Measurements from ENCODE around the gene RAB6B. TPM values are rescaled to one million over a fixed set of nuclear protein-coding genes. Genes with fewer than 3 reads are reported as not detected.
A peak's percentile ranks its signal among the peaks of the same experiment; 100 is the strongest.
"Not testable (repeated sequence)": the region's sequence is repeated elsewhere in the genome, so short reads cannot be mapped to it uniquely, and the experiment has no call there.

The RAB6B gene
- total RNA-seq, 4 donors from 2014 or later: 0.30 to 1.1 (median 0.65) TPM

DNA sequence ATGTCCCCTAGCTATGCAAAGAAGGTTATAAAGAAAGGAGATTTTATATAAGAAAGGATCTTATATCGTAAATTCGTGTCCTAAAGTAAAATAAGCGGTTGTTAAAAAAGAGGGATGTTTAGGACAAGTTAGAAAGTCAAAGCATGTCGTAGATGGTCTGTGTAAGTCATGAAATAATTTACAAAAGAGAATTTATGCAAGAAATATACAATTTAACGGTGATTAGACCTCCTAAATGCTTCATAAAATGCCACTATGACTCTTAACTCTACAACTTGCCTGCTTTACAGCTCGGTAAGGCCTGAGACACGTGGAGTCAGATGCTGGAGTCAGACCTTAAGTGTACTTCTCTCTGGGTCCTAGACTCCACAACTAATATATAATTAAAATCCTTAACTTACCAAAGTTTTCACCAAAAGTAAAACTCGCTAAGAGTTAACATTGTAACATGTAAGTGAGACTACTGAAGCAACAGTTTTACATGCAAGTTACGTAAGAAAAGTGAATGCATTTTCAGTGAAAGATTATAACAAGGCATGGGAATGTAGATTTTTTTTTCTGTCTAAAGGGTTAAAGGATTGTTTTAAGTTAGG is 103.4 kb downstream of the RAB6B start:
- TF ChIP-seq, protein P1, sequence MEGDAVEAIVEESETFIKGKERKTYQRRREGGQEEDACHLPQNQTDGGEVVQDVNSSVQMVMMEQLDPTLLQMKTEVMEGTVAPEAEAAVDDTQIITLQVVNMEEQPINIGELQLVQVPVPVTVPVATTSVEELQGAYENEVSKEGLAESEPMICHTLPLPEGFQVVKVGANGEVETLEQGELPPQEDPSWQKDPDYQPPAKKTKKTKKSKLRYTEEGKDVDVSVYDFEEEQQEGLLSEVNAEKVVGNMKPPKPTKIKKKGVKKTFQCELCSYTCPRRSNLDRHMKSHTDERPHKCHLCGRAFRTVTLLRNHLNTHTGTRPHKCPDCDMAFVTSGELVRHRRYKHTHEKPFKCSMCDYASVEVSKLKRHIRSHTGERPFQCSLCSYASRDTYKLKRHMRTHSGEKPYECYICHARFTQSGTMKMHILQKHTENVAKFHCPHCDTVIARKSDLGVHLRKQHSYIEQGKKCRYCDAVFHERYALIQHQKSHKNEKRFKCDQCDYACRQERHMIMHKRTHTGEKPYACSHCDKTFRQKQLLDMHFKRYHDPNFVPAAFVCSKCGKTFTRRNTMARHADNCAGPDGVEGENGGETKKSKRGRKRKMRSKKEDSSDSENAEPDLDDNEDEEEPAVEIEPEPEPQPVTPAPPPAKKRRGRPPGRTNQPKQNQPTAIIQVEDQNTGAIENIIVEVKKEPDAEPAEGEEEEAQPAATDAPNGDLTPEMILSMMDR (IDR thresholded peaks at IDR 0.05): no peak
- no peak for TF ChIP-seq POLR2A (IDR thresholded peaks at IDR 0.05)
- intact Hi-C loops (cut with DNase I; ENCODE audit: low total_unique reads): no loop called here
- 61 to 65% methylated on average over 9 of the region's 9 CpGs for WGBS, 2 donors
- no peak for DNase-seq (ENCODE audit: low spot score in 2 of 2)
- no peak overlapping the region for H3K4me3 ChIP-seq (ENCODE audit: low read depth, poor library complexity, severe bottlenecking)

DNA sequence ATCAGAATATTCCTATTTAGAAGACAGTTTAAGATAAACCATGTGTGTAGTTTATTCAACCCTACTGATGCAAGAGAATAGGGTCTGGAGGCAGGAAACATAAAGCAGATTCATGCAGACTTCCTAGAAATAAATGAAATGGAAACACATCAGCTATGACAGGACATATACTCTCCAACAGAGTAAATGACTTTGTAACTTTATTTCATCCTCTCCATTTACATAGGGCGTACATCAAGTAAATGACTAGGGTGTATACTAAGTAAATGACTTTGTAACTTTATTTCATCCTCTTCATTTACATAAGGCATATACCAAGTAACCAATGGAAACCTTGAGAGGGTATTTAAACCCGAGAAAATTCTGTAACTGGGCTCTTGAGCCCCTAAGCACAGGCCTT is 107.7 kb downstream of the RAB6B start:
- 75 to 81% methylated on average over 2 of the region's 2 CpGs for WGBS, 2 donors
- DNase-seq (ENCODE audit: low spot score in 2 of 2): no peak
- TF ChIP-seq, protein P1 (IDR thresholded peaks at IDR 0.05): no peak
- TF ChIP-seq POLR2A (IDR thresholded peaks at IDR 0.05): no peak

DNA sequence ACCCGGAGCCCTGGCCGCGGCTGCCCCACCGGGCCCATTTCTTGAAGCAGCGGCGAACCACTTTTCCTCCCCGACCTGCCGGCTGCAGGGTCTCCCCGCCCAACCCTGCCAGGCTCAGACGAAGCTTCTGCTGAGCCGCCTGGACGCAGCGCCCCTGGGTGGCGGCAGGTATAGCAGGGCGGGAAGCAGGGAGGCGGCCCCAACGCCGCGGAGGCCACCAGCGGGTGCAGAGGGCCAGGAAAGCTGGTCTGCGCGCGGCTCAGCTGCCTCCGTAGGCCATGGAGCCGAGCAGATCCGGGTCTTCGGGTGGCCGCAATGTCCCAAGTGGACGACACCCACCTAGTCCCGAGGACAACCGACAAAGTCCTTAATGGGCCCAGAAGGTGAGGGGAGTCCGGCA is 111.9 kb downstream of the RAB6B start:
- H3K4me3 ChIP-seq (ENCODE audit: low read depth, poor library complexity, severe bottlenecking): no peak overlapping the region
- intact Hi-C loops (cut with DNase I; ENCODE audit: low total_unique reads): no loop called here
- 63 to 81% methylated on average over 32 of the region's 32 CpGs for WGBS, 2 donors
- TF ChIP-seq POLR2A (IDR thresholded peaks at IDR 0.05): no peak
- TF ChIP-seq, protein P1 (IDR thresholded peaks at IDR 0.05): no peak
- no peak for DNase-seq (ENCODE audit: low spot score in 2 of 2)

More for the DNA sequence above, 107.7 kb downstream of the RAB6B start:
- no peak overlapping the region for H3K4me3 ChIP-seq (ENCODE audit: low read depth, poor library complexity, severe bottlenecking)
- intact Hi-C loops (cut with DNase I; ENCODE audit: low total_unique reads): no loop called here

DNA sequence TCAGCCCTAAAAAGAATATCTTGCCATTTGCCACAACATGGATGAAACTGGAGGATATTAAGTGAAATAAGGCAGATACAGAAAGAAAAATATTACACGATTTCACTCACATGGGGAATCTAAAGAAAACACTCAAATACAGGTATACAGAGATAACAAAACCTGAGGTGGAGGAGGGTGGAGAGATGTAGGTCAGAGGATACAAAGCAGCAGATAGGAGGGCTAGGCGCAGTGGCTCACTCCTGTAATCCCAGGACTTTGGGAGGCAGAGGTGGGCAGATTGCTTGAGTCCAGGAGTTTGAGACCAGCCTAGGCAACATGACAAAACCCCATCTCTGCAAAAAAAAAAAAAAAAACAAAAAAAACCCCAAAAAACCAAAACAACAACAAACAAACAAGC is 113.2 kb downstream of the RAB6B start:
- DNase-seq (ENCODE audit: low spot score in 2 of 2): no peak
- WGBS, 2 donors: 94 to 98% methylated on average over 2 of the region's 2 CpGs
- intact Hi-C loops (cut with DNase I; ENCODE audit: low total_unique reads): no loop called here
- peak overlapping the region; percentile 7 for H3K4me3 ChIP-seq (ENCODE audit: low read depth, poor library complexity, severe bottlenecking)
- TF ChIP-seq, protein P1 (IDR thresholded peaks at IDR 0.05): no peak
- TF ChIP-seq POLR2A (IDR thresholded peaks at IDR 0.05): no peak

DNA sequence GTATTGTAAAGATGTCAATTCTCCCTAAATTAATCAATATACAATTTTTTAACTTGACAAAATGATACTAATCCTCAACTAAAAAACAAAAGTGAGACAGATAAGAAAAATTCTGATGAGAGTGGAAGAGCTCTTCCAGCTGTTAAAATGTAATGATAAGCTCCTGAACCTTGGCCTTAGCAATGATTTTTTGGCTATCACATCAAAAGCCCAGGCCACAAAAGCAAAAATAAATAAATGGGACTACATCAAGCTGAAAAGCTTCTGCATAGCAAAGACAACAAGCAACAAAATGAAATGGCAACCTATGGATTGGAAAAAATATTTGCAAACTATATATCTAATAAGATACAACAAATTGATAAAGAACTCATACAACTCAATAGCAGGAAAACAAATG is 114.1 kb downstream of the RAB6B start:
- no peak overlapping the region for H3K4me3 ChIP-seq (ENCODE audit: low read depth, poor library complexity, severe bottlenecking)
- intact Hi-C loops (cut with DNase I; ENCODE audit: low total_unique reads): no loop called here
- DNase-seq (ENCODE audit: low spot score in 2 of 2): no peak
- TF ChIP-seq, protein P1 (IDR thresholded peaks at IDR 0.05): no peak
- no peak for TF ChIP-seq POLR2A (IDR thresholded peaks at IDR 0.05)

DNA sequence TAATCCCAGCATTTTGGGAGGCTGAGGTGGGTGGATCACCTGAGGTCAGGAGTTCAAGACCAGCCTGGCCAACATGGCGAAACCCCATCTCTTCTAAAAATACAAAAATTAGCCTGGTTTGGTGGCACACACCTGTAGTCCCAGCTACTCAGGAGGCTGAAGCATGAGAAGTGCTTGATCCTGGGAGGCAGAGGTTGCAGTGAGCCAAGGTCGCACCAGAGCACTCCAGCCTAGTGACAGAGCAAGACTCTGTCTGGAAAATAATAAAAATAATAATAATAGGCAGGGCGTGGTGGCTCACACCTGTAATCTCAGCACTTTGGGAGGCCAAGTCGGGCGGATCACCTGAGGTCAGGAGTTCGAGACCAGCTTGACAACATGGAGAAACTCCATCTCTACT is 114.9 kb downstream of the RAB6B start:
- 83 to 86% methylated on average over 6 of the region's 6 CpGs for WGBS, 2 donors
- H3K4me3 ChIP-seq (ENCODE audit: low read depth, poor library complexity, severe bottlenecking); DNase-seq (ENCODE audit: low spot score in 2 of 2); intact Hi-C loops (cut with DNase I; ENCODE audit: low total_unique reads): not testable (repeated sequence)
